Gastroesophageal sphincter (tissue), 3 donors: ENCODE results near the gene RNF38.

Source experiments
- CTCF ChIP-seq, 4 experiments: fragments of 200-600 bp in 2 of 4; fragments of 450-650 bp in 2 of 4; sonication (generic) in 1 of 4; IDR thresholded peaks; one replicate each; pipeline ENCODE4 v1.5.1; 2017 to 2019; ENCODE audit warnings: antibody characterized with exemption in 4 of 4, mild to moderate bottlenecking in 2 of 4, moderate library complexity in 2 of 4
- EP300 ChIP-seq: sonication (generic); formaldehyde crosslinking; IDR thresholded peaks from one replicate; pipeline ENCODE4 v1.6.1; 2017; ENCODE audit warnings: antibody characterized with exemption, mild to moderate bottlenecking
- POLR2A ChIP-seq, 2 donors: fragments of 450-650 bp; IDR thresholded peaks; one replicate each; pipeline ENCODE4 v1.6.1; 2017; ENCODE audit warnings: antibody characterized with exemption in 2 of 2, mild to moderate bottlenecking in 2 of 2, moderate library complexity in 1 of 2
- POLR2AphosphoS5 ChIP-seq: sonication (generic); formaldehyde crosslinking; IDR thresholded peaks from one replicate; pipeline ENCODE4 v1.6.1; 2017; ENCODE audit warnings: antibody characterized with exemption

GRCh38 chr9:36325081-36325828 is 74.8 kb downstream of the RNF38 start:
- TF ChIP-seq EP300 (no peak), CTCF (IDR thresholded peaks at IDR 0.05) (no peak), POLR2AphosphoS5 (no peak), POLR2A (IDR thresholded peaks at IDR 0.05) (no peak)
